NOMO-1 (cell line): ENCODE measurements around the gene AP2B1.
"Not testable (repeated sequence)": the region's sequence is repeated elsewhere in the genome, so short reads cannot be mapped to it uniquely, and the experiment has no call there.

ENCODE experiments used
- DNase-seq, 2 experiments: peaks; one replicate each; lab custom pipeline; 2025; ENCODE audit not compliant: unreplicated experiment in 2 of 2; lab: John Stamatoyannopoulos, UW

Gene AP2B1

DNA sequence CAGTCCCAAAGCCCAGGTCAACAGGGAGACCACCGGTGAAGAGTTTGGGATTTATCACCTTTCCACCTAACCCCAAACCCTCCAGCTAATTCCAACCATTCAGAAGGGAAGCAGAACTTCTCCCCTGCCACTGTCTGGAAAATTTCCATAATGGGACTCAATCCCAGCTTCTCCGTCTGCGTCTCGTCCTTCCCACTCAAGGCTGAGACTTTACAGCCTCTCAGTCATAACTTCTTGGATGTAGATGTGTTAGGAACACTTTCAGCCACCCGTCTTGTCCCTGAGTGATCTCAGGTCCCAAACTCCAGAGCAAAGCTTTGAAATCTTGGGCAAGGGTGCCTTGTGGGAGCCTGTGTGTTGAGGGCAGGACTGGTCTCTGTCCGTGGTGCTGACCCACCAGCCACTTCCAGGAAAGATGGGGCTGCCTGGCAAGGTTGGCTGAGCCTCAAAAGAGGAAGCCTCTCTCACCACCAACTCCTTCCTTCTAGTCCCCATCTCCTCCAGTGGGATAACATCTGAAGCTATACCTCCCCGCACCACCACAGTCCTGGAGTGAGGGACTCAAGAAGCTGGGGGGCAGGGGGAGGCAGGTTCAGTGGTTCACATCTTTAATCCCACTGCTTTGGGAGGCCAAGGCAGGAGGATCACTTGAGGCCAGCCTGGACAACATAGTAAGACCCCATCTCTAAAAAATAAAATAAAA lies 156.7 kb downstream of the AP2B1 start:
- peak; percentile 26 to 50 for DNase-seq

DNA sequence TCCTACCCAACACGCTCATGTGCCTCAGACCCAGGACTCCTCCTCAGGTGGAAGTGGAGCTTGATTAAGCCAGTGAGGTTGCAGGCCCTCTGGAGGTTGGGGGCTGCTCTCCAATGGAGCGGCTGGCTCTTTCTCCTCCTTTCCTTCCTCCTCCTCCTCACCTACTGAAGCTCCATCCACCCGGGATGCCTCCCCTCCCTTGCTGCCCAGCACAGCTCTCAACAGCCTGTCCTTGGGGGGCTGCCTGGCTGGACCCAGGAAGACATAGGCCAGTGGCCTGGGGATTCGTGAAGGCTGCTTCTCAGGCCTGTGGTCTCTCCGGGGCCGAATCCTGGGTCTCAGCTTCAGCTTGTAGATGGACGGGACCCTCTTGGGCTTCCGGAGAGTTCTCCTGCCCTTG lies 157.7 kb downstream of the AP2B1 start:
- no peak for DNase-seq

DNA sequence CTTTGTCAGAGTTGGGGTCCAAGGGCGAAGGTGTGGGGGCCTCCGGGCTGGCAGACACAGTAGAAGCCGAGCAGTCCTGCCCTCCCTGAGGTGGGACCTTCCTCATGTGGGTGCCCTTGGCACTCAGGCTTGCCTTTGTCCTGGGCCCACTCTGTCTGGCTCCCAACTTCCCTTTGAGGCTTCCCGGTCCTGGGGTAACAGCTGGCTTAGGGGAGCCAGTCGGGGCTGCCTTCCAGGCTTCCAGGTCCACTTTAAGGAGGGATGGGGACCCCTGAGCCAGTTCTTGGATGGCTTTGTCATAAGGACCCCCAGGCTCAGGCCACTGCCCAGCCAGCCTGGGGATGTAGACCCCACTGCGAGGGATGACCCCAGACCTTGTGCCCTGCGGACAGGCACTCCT lies 158.1 kb downstream of the AP2B1 start:
- DNase-seq, result no peak

DNA sequence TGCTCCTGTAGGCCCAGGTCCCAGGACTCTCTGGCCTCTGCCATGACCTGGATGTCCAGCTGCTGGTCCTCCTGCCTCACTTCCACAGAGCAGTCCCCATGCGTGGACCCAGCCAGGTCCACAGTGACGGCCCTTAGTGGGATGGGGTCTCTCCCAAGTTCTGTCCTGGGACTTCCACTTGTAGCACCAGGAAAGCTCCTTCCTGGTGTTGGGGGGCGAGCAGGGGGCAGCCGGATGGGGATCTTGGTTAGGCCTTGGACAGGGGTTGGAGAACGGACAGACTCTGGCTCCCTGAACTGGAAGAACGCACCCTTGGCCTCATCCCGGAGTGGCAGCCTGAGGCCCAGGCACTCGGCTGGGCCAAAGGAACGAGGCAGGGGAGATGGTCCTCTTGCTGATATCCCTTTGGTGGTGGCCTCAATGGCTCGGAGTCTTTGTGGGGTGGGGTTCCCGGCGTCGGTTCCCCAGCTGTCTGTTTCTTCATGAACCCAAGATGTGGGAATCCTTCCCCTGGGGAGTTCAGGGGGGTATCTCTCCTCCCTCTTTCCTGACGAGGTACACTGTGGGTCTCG lies 158.7 kb downstream of the AP2B1 start:
- no peak for DNase-seq

DNA sequence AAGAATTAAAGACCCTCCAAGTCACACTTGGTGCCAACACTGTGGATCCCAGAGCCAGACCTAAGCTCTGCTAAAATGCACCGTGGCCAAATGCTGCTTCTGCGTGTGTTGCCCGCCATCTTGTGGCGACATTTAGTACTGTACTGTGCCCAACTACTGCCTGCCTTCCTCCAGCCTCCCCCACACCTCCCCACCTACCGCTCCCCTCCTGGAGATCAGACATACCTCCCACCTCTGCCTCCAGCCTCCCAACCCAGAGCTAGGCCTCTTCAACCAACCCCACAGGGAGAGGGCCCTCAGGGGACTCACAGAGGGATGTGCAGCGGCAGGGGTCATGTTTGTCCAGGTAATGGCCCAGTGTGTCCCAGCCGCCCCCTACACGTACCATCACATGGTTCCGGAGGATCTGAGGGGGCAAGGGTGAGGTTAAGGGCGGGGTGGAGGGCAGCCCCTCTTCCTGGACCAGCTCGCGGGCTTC lies 160.5 kb downstream of the AP2B1 start:
- DNase-seq, result peak; percentile 57 to 63

DNA sequence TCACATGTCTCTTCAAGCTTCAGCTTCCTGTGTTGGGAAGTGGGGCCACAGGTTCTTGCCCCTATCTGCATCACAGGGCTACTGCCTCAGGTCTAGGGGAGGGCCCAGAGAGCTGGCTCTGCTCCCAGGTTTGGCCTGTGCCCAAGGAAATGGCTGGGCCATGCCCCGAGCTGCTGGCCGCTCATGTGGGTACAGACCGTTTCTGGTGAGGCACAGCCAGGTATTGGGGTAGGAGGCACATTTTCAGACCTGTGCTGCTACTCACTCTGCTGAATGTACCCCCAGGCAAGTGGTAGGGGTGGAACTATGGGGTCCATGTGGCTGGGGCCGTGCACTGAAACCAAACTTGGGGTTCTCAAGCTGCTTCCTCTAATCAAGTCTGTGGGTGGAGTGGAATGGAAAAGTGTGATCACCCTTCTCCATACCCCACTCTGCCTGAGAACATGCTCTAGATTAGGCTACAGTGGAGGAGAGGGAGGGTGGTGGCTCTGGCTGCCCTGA lies 161.3 kb downstream of the AP2B1 start:
- no peak for DNase-seq

DNA sequence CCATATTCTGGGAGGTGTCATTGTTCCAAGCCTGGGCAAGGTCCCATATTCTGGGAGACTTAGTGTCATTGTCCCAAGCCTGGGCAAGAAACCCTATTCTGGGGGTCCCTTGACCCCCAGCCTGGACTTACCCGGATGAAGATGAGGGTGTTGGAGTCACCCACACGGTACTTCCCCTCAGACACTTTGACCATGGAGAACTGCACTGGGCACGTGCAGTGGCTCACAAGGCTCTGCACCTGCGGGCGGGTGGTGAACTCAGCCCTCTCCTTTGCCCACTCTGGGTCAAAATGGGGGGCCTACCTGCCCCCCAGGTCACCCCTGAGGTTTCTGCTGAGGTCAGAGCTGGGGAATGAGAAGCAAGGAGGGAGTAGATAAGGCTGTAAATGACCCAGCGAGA lies 161.9 kb downstream of the AP2B1 start:
- DNase-seq, result no peak

DNA sequence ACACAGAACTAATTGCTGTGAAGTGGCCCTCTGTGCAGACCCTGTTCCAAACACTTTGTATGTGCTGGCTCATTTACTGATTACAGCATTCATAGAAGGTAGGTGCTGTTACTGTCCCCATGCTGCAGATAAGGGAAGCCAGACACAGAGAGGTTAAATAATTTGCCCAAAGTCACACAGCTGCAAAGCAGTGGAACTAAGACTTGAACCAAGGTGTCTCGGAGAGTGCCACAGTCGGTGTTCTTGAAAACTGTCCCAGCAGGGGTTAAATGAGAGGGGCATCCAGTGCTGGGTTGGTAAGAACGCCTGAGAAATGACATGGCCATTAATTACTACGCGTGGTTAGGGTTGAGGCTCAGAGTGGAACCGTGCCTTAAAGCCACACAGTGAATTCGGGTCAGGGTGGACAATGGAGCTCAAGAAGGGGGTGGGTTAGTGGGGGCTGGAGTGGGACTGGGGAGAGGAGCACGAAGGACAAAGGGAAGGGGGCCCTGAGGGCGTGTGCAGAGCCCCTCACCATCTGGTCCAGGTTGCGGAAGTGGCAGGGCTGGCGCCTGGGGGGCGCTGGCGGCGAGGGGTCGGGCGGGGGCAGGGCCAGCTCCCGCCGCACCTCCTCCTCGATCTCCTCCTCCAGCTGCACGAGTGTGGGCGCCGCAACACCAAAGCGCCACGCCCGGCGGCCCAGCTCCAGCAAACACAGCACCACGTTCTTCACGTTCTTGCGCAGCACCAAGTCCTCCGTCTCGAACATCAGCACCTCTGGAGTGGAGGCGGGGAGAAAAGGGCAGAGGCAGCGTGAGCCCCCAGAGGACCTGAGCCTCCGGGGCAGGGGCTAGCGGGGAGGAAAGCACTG lies 162.7 kb downstream of the AP2B1 start:
- DNase-seq, result no peak

DNA sequence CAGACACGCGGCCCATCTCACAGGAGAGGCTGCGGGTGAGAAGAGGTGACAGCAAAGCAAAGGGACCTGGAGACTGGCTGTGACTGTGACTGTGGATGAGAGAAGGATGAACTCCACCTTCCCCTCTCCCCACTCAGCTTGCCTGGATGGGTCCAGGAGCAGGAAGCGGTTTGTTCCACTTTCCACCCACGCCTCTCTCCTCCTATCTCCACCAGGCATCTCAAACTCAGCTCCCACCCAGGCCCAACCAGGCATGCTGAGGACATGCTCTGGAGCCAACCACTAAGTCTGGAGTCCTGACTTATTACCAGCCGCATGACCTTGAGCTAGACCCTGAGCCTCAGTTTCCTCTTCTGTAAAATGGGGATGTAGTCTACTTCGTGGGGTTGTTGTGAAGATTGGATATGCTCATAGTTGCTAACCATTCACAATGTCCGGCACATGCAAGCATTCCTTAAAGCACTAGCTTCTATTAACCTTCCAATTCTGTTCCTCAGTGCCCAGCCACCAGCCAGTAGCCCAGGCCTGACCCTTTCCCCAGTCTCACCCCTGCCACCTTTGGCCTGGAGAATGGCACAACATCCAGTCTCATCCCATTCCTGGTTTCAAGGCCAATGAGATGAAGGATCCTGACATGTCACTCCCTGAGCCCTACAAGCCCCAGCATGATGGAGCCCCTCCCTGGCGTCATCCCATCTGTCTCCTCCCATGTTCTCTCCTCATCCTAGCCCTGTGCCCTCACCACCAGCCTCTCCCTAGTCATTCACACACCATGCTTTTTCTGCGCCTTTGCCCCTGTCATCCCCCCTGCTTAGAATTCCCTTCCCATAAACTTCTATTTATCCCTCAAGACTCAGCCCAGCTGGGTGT lies 163.6 kb downstream of the AP2B1 start:
- DNase-seq, result no peak

DNA sequence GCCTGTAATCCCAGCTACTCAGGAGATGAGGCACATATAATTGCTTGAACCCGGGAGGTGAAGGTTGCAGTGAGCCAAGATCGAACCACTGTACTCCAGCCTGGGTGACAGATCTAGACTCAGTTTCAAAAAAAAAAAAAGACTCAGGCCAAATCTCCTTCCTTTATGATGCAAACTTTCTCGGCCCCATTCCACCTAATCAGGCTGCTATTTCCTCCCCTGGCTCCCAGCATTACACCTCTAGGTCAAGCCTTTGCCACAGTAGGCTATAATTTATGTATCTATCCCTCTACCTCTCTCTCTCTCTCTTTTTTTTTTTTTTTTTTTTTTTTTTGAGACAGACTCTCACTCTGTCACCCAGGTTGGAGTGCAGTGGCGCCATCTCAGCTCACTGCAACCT lies 164.4 kb downstream of the AP2B1 start:
- not testable (repeated sequence) for DNase-seq

DNA sequence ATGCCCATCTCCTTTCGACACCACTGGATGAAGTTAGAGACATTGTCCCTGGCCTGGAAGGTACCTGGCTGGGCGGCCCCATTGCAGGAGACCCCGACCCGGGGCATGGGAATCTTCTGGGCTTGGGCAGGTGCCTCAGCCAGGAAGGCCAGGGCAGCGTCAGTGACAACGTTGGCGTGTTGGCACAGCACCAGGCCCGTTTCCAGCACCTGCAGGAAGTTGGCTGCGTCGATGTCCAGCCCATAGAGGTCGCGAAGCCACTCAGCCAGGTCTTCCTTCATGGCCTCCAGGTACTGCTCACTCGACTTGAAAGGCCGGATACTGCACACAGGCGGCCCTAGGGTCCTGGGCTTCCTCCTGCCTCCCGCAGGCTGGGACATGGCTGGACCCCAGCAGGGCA lies 165.3 kb downstream of the AP2B1 start:
- DNase-seq, result no peak

DNA sequence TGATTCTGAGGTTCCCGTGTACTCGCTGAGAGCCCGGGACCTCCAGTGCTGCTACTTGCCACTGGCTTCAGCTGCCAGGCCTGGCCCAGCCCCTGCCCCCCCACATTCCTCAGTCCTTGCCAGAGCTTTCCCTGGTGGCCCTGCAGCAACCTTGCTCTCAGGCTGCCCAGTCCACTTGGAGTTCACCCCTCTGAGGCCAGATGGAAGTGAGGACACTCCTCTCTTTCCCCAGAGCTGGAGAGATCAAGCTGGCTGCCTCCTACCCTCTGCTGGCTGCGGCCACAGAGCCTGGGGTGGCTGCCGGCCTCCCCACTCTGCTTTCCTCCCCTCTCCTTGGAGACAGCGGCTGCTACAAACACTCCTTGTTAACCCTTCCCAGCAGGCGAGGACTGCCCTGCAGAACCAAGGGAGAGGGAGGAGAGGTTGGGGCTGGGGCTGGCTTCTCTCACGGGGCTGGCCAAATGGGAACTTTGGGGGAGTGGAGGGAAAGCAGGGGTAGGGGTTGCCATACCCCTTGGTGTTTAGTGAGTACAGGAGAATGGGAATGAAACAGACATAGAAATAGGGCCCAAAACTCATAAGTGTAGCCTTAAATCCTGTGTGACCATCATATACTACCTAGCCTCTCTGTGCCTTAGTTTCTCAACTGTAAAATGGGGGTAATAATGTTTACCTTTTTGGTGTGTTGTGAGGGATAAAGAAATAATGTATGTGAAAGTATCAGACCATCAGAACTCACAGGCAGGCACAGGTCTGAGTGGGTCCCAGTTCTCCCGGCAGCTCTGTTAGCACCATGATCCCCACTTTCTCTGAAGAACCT lies 166.0 kb downstream of the AP2B1 start, which contains the start of gene GAS2L2:
TSS of gene GAS2L2 (minus strand) at position 295 of the 820 bp plus-strand sequence. CDS start 389 bp downstream, outside the sequence.
- DNase-seq, result no peak

DNA sequence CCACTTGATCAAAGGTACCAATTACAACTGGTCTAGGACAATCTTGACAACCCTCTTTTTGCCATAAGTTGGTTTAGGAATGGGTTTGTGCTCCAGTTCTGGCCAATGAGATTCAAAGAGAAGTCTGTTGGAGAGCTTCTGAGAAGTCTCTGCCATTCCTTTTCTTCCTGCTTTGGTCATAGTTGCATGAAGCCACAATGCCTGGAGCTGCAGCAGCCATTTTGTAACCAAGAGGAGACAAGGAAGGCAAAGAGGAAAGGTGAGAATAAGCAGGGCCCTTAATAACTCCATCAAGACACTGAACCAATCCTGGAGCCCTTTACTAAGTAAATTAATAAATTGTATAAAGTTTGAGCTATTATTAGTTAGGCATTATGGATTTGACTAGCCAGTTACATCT lies 170.1 kb downstream of the AP2B1 start:
- DNase-seq, result no peak

DNA sequence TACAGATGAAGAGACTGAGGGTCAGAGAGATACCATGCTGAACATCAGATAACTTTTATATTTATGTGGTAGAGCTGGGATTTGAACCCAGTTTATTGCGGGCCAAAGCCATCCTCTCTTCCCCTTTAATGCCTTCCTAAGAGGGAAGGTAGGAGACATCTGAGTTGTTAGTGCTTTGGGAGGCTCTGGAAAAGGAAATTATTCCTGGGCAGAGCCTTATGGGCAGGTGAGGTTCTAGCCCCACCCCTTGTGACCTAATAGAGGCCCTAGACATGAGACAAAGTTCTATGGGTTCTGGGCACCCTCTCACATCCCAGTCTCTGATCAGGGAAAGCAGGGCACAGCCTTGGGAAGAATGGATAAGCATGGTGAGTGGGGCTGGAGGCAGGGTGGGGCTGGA lies 173.5 kb downstream of the AP2B1 start, which contains the start of gene C17orf50:
TSS of gene C17orf50 (plus strand) at position 301 of the 400 bp plus-strand sequence. CDS start at position 356, 55 bp downstream.
- DNase-seq, result no peak

DNA sequence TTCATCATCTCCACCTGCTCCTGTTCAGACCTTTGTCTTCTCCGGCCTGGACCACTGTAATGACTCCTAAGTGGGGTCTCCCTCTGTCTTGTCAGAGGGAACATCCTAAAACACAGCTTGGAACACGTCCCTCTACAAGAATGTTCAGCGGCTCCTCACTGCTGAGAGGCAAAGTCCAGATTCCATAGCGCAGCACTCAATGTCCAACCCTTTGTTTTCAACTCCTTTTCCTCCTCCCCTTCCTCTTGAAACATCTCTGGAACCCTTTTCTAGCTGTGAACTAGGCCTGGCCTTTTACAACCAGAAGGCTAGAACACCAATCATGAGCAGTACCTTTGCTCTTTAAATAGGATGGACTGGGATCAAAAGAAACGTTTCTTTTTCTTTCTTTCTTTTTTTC lies 174.5 kb downstream of the AP2B1 start:
- DNase-seq, result no peak

DNA sequence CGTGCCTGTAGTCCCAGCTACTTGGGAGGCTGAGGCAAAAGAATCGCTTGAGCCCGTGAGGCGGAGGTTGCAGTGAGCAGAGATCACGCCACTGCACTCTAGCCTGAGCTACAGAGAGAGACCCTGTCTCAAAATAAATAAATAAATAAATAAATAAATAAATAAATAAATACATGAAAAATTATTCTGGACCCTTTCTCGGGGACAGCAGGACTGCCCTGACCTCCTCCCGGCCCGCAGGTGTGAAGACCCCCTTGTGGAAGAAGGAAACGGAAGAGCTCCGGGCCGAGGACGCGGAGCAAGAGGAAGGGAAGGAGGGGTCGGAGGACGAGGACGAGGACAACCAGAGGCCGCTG lies 176.6 kb downstream of the AP2B1 start:
- DNase-seq, result no peak

DNA sequence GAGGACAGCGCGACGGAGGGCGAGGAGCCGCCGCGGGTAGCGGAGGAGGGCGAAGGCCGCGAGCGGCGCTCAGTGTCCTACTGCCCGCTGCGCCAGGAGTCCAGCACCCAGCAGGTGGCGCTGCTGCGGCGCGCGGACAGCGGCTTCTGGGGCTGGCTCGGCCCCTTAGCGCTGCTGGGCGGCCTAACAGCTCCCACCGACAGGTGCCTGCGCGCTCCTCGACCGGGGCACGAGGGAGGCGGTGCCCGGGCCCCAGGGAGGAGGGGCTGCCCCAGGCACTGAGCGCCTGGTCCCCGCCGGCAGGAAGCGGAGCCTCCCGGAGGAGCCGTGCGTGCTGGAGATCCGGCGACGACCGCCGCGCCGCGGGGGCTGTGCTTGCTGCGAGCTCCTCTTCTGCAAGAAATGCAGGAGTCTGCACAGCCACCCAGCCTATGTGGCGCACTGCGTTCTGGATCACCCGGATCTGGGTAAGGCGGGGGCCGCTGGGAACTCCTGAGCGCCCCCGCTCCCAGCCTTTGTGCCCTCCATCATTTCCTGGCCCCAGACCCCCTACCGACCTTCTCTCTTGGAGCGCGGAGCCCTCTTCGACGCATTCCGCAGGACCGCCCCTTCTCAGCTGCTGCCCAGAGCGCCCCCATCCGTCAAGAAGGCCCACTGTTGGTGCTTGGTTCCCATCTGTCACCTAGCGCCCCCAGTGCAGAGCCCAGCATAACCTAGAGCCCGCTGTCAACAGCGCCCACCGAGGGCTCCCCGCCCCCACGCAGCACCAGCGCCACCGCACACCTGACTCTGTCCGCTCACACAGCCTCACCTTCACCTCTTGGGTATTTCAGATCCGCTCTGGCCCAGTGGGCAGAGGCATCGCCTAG lies 177.2 kb downstream of the AP2B1 start:
- DNase-seq, result peak; percentile 84 to 94

DNA sequence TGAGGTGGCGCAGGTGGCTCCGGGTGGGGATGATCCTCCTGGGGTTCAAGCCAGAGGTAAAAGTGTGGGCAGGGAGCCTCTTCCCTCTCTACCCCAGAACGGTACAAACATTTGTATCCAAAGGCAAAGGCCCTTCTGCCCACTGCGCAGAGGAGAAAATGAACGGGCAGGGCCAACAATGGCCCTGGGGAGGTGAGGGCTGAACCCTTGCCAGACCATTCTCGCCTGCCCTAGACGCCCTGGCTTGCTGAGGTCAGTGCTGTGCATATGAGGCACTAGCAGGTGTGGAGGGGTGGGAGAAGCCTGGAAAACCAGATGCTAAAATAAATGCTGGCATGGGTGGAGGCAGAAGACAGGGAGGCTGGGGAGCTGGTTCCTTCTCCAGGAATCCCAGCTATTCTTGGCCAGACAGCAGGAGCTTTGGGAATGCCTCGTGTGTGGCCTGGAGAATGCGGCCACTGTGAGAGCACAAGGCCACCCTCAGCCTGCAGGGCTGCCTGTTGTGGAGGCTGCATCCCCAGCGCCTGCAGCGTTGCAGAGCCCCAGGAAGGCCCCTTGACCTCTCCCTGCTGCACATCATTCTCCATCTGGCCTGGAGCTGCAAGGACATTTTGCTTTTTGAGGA lies 178.1 kb downstream of the AP2B1 start:
- DNase-seq, result no peak
